Brain pericyte (primary cell): ENCODE data around the gene INPP5K.
A peak's percentile ranks its signal among the peaks of the same experiment; 100 is the strongest.

Experiments used
- DNase-seq: peaks from one replicate; pipeline ENCODE4 v3.0.0-alpha.2; 2012; ENCODE audit warnings: low read depth, low spot score

The INPP5K gene

DNA sequence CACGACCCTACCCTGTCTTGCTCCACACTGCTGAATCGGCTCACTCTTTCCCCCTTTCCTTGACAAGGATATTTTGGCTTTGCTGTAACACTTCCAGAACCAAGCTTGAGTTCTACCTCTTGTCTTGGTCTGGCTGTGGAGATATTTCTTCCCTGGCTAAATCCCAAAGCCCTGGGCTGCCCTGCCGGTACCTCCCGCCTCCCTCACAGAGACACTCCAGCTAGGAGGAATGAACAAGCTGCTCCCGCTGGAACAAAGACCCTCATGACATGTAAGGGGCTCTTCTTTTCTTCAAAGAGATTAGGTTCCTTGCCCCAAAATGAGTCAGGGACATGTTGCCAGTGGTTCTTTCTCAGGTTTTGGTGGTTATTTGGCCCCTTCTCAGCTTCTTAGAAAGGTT is 10.8 kb downstream of the INPP5K start:
- DNase-seq = no peak

GRCh38 chr17:1504866-1505265 is 11.5 kb downstream of the INPP5K start:
- DNase-seq = no peak

DNA sequence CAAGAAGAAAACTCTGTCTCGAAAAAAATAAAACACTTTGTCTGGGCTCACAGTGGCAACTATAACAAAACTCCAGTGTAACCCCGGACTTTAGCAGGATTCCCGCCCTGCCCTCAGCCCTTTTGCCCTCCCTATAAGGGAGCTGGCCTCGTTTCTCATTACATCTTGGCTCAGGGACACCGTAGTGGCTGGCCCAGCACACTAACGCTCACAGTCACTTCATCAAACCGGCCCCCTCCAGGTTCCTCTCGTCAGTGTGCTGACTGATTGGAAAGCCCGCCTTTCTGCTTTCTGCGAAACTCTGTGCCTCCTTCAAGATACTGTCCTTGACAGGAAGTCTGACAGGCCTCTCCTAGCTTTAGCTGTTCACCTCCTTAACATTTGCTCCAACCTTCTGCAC is 12.7 kb downstream of the INPP5K start:
- DNase-seq = no peak

- DNase-seq = no peak
These were observed 17.5 kb downstream of the INPP5K start for GRCh38 chr17:1498869-1499268.

GRCh38 chr17:1498233-1498632 is 18.2 kb downstream of the INPP5K start:
- DNase-seq = no peak

DNA sequence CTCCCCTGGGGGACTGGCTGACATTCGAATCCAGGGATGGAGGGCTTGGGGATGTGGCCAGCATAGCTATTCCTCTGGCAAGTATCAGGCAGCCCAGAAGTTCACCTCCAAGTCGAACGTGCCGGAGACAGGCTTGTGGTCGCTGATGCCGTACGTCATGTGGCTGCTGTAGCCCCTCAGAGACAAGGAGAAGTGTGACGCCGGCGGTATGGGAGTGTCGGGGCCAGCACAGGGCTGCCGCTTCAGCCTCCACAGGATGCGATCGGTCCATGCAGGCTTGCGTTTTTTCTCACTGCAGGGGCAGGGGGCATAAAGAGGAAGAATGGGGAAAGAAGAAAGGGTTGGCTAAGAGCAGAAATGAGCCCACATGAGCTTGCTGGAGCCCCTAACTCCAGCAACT is 18.6 kb downstream of the INPP5K start:
- DNase-seq = no peak

GRCh38 chr17:1496869-1497268 is 19.5 kb downstream of the INPP5K start:
- DNase-seq = no peak

DNA sequence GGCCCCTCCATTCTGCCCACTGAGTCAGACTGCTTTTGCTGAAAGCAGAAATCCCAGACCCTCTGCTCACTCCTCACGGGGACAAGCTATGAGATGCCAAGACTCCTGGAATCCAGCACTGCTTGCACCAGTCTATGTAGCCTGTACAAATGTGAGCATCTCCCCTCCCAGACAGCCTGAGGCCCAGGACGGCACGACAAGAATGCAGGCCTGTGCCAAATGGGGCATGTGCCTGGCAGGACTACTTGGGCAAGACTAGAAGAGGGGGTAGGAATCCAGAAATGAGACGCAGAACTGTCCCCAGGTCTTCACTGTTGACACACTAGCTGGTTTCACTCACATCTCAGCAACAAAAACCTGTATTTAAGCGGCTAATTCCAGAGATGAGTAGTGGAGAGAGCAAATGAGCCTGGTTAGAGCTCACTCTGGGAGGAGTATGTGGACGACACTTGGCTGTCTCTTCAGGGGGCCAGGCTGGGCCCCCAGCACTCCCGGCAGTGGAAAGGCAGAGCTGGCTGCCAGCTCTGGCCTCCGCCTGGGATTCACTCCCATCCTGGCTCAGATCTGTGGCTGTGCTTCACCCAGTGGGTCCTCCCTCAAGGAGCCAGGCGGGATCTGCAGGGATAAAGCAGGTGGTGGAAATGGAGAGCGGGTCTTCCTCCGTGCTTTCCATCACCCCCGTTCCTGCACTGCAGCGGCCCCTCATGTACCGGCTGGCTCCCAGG is 21.0 kb downstream of the INPP5K start:
- no peak for DNase-seq

- no peak for DNase-seq
These were observed 21.6 kb downstream of the INPP5K start for GRCh38 chr17:1494736-1495253.

DNA sequence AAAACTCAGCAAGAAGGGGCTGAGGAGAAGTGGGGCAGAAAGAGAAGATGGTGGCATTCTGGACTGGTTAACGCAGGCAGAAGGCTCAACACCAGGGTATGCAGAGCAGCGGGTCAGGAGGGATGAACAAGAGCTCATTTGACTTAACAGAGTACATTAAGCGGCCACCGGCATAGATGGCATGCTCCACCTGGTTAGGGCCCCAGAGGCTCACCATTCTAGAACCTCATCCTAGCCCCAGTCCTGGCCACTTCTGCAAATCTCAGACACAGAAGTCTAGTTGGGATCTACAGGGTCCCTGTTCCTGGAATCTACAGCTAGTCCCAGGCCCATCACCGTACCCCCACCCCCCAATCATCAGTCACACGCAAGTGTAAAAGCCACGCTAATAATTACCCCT is 22.2 kb downstream of the INPP5K start:
- DNase-seq = no peak

GRCh38 chr17:1493291-1493980 is 23.0 kb downstream of the INPP5K start:
- no peak for DNase-seq

- DNase-seq = no peak
These were observed 23.9 kb downstream of the INPP5K start, which contains the start of gene MYO1C for GRCh38 chr17:1492249-1493206. Gene MYO1C (minus strand): TSS chr17:1492686. CDS start chr17:1492487, 199 bp downstream.

DNA sequence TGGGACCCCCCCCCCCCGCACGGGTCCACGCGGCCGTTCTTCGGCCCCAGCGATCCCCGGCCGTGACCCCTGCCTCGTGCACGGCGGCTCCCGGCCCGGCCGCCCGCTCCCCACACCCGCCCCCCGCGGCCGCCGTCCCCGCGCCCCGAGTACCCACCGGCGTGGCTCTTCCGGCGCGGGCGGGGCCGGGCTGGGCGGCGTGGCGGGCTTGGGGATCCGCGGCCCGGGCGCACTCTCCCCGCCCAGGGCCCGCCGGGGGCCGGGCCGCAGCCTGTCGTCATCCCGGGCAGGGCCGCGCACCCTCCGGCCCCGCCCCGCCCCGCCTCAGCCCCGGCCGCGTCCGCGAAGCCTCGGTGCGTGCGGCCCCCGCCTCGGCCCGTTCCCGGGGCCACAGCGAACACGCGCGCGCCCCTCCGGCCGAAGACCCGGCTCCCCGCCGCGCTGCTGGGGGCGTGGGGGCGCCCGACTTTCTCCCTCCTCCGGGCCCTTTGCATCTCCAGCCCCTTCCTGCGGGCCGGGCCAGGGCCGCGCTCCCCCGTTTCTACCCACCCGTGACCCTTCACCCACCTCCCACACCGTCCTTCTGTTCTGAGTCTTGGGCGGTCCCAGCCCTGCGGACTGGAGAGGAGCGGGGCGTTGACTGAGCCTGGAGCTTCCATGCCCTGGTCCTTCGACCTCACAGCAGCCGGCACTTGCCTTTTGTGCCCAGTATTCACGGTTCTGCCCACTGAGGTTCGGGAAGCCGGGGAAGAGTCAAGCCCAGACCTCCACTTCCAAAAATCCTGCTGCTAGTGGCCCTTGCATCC is 24.8 kb downstream of the INPP5K start:
- no peak for DNase-seq

- no peak for DNase-seq
These were observed 25.6 kb downstream of the INPP5K start for GRCh38 chr17:1490643-1491442.

GRCh38 chr17:1488826-1489270 is 27.6 kb downstream of the INPP5K start:
- DNase-seq = no peak

- DNase-seq = no peak
These were observed 28.2 kb downstream of the INPP5K start for GRCh38 chr17:1487939-1488825.

DNA sequence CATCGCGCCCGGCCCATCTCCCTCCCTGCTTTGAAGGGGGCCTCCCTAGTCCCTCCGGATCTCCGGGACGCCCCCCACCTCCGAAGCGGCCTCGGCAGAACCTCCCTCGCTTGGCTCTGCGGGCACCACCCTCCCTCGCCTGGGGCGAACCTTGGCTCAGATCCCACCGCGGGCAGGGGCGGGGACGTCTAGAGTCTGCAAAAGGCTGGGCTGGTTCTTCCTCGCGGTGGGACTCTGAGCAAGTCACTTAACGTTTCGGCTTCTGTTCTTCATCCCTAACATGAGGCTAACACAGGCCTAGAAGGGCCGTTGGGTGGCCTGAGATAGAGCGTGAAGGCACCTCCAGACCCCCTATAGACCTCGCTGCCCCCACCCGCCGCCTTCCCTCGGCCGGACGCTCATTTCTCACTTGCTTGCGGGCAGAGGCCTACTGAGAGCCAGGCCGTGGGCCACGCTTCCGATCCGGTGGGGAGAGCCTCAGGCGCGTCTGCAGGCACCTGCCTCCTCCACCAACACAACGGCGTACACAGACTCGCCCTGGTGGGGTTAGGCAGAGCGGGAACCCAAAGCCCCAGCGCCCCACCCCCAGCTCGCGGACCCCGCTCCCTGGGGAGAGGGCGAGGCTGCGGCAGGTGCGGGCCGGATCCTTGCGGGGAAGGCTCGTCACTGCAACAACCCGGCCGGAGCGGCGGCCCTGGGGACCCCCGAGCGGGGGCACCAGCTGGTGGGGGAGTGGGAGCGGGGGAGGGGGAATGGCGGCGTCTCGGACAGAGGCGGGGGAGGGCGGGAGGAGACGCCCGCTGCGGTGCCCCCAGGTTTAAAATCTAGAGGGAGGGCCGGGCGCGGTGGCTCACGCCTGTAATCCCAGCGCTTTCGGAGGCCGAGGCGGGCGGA is 29.4 kb downstream of the INPP5K start:
- peak; percentile 38 for DNase-seq
